NOMO-1 treated with DMSO at 0.1 percent for 48 hours (cell line): Measurements from ENCODE around the gene SYNPR.
A peak's percentile ranks its signal among the peaks of the same experiment; 100 is the strongest.

Experiments used
- DNase-seq: peaks from one replicate; lab custom pipeline; 2025; ENCODE audit not compliant: unreplicated experiment; lab: John Stamatoyannopoulos, UW

SYNPR gene

DNA sequence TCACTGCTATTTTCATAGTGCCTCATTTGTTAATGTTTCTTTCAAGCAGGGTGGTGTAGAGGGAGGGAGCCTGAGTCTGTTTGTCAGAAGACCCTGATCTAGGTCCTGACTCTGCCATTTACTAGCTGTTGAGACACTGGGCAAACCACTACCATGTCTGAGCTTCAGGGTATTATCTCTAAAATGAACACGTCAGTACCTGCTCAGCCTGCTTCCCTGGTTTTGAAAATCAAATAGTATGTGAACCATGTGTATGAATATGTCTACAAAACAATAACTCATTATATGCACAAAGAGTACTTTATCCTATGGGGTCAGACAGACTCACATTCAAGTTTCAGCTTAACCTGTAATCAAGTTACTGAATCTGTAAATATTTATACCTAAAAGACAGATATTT lies 25.1 kb downstream of the SYNPR start:
- no peak for DNase-seq

DNA sequence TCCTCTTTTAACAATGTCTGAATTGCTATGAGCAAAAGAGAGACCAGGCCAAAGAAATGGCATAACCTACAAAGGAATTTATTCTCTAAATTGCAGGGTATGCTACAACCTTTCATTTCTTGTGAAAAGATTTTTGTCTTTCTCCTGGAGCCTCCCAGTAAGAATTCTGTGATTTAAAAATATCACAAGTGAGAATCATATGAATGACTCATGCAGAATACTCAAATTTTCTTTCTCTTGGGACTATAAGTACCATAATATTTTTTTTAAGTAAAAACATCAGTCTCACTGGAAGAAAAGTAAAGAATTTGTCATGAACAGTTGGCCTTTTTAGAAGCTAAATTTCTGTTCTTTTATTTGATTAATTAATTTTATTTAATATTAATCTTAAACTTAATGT lies 26.3 kb downstream of the SYNPR start:
- DNase-seq = no peak

DNA sequence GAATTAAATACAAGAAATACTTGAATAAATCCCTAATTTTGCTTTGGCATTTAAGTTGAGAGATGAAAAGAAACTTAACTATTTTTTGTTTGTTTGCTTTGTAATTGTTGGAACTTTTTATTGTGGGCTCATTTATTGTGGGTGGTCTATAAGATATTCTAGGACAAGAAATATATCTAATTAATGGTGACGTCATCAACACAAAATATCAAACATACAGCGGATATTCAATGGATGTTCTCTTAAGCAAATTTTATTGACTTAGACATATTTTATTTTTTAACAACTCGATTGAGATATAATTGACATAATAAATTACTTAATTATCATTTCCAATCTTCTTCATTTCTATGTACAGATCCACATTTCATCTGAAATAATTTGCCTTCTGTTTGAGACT lies 30.0 kb downstream of the SYNPR start:
- DNase-seq = no peak

DNA sequence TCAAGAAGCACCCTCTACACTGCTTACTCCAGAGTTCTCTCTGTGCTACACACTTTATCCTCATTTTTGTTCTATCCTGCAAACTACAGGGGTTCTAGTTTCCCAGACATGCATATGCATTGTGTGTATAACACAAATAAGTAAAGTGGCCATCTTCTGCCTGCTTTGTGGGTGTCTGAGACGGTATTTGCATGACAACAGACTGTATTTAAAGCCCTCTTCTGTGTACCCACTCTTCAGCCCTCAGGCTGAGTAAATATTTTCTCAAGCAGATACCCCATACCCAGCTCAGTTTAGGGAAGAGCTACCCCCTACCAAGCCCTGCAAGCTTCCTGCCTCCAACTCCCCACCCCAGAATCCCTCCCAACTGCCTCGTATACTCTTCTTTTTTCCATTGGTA lies 31.7 kb downstream of the SYNPR start:
- DNase-seq = no peak

DNA sequence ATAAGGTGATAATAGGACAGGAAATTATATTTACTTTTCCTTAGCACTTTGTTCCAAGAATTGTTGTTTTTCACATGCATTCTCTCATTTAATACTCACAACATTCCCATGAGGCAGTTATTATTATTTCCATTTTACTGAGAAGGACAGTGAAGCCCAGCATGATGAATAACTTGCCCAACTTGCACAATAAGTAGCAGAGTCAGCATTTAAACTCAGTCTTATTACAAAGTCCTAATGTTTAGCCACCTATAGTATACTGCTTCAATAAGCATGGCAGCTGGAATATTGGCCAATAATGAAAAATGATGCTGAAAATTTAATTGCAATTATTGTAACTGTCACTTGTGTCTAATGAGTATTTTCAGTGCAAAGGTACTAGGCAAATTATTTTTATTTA lies 45.7 kb downstream of the SYNPR start:
- no peak for DNase-seq

DNA sequence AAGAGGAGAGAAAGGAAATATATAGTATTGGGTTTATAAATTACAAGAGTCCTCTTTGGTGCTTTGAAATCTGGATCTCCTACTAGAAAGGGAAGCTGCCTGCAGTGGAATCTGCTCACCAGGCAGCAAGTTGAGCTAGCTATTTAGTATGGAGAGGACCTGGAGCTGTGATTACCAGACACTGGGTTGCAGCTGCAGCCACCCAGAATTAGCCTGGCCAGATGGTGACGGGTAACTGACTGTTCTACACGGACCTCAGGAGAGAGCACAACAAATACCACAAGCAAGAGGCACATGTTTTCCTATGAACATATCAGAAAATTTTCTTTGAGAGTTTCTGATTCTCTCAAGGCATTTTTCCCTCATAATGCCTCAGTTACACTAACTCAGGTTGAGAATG lies 46.5 kb downstream of the SYNPR start:
- no peak for DNase-seq

DNA sequence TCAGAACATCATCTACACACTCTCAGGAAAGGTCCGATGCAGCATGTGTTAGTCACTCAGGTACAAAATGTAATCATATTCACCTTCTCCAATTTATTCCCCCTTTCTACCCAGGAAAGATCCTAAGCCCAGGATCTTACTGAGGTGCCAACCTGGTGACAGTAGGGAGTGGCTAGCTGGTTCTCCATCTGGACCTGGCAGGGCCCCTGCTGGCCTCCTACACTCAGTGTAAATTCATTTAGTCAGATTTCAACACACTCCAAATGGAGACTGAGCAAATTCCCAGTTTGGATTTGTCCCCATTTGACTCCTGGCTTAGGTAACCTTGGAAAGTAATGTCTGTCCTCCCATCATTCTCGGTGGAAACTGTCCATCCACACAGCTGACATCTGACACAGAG lies 47.3 kb downstream of the SYNPR start:
- no peak for DNase-seq

DNA sequence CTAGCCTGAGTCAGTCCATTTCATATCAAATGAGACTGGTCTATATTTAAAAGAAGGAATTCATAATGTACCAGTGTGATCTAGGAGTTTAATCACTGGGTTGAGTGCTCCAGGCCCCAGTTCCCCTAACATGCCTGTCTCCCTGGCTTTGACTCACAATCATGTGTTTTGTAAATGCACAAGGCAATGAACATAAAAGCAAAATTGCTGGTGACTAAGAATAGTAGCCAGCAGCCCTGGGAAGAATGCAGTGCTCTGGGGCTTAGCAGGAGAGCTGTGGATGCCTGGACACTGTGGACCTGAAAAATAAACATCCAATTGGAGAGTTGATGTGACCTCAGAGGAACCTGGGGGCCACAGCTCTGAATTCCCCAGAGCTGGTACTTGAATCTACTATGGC lies 50.3 kb downstream of the SYNPR start:
- DNase-seq = no peak

DNA sequence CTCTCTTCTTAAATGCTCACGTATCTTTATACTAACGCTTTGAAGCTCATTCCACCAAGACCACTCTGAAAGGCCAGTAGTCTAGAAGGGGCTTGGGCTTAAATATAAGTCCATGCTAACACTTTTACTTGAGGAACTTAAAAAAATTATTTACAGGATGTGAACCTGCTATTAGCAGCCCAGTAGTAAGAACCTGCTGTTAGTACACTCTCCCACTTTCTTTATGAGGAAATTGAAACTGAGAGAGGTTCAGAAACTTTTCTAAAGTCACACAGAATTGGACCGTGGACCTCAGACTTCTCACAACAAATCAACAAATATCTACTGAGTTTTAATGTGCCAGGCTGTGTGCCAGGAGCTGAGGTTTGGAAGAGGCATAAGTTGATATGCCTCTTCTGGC lies 53.4 kb downstream of the SYNPR start:
- no peak for DNase-seq

DNA sequence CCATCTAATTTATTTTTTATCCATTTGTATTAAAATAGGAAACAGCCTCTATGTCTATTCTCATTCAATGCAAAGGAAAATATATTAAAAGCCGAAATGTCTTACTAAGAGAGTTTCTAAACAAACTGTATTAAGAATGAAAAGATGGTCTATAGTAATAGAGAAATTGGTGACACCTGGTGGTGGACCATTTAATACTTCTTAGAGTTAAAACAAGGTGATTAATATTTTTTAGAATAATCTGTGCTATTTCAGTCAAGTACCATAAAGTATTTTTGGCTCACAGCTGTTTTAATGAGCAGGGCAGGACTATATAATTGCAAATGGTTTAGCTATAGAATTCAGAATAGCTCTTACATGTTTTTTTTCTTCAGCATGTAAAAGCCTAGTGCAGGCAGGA lies 55.7 kb downstream of the SYNPR start:
- no peak for DNase-seq

DNA sequence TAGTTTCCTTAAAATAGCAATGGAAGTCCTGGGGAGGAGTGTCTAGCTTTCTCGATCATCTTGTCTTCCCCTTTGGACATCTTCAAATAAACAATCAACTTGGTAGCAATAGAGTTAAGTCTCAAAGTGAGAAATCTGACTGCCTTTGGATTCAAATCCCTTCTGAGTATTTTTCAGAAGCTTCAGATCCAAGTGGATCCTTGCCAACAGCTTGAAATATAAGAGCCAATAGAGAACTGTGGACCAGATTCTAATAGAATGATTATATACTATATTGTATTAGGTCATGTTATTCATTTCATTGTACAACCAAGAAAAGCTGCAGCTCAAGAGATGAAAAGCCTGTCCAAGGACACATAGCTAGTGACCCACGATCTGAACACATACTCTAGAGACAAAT lies 60.2 kb downstream of the SYNPR start:
- no peak for DNase-seq

DNA sequence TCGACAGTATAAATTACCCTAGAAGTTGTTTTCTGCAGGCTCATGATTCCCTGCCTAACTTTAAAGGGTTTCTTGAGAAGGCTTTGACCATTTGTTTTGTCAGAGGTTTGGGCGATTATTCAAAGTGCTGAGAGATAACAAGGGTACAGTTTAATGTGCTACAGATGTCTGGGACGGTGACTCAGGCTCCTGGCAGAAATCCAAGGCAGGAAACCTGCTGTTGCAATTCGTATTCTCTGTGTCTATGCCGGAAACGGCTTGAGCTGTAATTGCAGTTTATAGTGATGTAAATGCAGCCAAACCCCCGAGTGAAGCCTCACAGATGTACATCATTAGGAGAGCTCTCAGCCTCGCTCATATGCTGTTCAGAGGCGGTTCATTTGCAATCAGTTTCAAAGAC lies 65.6 kb downstream of the SYNPR start:
- peak; percentile 94 for DNase-seq

DNA sequence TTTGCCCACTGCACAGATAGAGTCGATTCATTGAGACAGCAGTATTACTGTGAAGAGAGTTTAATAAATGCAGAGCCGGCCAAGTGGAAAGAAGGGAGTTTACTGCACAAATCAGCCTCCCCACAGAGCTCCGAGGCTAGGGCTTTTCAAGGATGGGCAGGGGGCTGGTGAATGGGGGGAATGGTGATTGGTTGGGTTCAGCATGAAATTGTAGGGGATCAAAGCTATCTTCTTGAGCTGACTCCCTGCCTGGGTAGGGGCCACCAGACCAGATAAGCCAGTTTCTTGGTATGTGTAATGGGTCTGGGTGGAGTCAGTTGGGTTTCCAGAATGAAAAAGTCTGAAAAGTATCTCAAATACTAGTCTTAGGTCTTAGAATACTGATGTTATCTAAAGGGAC lies 66.6 kb downstream of the SYNPR start:
- DNase-seq = no peak

DNA sequence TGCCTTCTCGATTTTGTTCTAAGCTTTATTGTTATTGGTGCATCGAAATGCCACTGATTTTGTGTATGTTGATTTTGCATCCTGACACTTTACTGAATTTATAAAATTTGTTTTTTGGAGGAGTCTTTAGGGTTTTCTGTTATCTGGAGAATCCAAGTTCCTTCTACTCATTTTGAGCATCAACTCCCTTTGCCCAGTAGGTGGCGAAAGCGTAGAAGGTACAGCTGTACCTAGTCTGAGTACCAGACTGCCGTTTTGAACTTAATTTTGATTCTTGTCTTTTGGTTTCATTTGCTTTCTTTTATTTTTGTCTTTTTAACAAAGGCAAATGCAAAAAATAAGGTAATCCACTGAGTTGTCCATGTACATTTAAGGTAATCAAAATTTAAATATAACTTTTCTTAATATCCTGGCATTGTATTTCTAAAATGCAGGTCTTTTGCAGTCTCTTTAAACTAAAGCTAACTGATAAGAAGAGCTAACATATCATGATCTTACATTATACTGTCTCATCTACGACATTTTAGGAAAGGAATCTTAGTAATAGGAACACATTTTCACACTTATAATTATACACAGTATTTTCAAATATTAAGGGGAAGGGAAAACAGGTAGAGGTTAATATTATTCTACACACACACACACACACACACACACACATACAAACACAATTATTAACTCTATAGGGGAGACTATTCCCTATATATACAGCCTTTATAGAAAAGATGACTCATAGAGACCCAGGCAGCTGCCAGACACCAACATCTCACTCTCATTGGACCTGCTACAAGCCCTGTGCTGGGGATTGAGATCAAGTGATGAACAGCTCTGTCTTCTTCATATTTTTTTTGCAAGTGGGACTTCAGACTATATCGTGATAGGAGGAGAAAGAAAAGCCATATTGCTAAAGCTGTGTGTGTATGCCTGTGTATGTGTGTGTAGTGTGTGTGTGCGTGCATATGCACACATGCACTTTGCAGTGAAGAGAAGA lies 71.8 kb downstream of the SYNPR start:
- DNase-seq = peak; percentile 51

DNA sequence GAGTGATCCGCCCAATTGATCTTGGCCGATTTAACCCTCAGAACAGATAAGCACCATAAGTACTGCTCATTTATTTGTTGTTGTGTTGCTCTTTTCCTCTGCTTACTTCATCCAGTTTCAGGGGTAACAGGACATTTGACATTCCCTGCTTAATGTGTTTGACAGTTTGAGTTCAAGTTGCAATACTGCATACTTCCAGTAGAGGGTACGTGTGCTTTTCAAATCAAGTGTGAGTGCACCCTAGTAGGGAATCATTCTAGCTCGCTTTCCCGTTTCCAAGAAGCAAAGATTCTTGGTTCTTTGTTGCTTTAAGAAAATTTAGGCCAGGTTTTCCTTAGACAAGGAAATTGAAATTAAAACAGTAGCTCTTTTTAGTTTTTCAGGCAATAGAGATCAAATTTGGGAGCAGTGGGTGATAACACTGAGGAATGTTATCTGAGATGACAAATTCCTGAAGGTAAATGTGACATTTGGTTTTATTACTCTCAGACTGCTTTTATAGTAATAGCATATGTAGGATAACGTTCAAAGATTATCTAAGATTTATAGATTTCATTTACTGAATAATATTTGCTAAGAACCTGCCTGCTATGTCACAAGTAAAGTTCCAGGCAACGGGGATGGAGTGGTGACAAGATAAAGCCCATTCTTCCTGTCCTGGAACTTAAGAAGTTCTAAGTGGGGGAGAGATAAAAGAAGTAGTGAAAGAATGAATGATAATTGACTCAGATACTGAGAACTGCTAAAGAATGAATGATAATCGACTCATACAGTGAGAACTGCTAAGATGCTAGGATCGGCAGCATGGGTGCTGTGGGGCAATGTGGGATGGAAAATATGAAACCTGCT lies 73.3 kb downstream of the SYNPR start:
- peak; percentile 39 for DNase-seq

DNA sequence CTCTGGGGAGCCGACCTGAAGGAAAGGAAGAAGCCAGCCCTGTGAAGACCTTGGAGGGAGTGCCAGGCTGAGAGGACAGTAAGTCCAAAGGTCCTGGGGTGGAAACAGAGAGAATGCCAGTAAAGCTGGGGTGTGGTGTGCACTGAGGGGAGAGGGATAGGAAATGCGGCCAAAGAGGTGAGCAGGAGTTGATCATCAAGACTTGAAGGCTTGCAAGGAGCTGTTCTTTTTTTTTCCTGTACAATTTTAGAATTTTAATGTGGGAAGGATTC lies 73.8 kb downstream of the SYNPR start:
- no peak for DNase-seq

DNA sequence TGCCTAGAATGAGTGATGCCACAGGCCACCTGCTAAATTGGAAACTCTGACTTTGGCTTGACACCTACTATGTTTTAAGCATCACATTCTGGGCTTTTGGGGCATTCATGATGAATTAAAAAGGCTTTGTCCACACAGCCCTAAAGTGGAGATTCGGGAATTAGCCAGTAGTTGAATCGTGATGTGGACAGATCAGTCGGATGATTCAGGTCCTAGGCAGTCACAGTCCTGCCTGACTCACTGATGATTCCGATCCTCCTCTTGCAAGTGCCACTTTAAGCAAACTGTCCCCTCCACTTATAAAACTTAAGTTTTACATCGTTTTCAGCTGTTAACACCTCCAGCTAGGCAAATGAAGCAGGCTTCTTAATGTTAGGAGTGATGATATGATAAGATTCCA lies 75.3 kb downstream of the SYNPR start:
- no peak for DNase-seq

DNA sequence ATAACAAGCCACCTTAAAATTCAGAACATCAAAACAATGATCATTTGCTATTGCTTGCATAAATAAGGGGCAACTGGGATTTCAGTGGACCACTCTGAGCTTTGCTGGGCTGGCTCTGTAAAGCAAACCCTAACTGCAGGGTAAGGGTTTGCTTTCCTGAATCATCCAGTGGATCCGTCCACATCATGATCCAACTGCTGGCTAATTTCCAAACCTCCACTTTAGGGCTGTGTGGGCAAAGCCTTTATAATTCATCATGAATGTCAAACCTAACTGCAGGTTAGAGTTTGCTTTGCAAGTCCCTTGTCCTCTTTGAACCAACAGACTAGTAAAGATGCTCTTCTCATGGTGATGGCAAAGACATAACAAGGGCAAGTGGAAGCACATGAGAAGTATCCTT lies 76.1 kb downstream of the SYNPR start:
- no peak for DNase-seq

DNA sequence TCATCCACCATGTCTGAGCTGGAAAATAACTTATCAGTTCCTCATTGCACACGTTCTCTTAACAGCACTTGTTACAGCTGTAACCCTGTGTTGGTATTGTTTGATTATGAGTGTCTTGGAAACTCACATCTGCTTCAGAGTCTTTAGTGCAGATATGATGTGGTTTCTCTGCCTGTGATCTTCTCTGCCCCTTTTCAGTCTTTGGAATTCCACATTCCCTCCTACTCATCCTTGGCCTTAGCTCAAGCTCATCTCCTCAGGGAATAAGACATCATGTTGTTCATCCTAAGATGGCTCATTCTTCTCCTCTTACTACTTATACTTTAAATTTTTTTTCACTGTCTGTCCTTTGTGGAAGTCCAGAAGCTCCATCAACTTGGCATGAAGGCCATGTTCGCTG lies 77.7 kb downstream of the SYNPR start:
- no peak for DNase-seq

DNA sequence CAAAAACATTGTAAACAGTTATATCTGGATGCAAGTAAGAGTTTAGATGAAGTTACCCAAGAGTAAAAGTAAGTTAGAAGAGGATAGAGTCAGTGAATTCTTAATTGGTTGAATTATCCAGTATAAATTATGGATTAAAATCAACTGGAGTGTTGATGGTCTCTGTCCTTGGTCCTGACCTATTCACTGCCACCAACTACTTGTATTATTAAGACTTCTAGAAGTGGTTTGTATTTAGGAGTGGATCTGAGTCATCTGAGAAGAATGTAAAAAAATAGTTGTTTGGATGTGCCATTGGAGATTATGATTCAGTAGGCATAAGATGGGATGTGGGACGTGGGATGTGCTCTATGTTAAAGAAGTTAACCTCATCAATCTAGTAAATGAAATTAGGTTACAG lies 86.4 kb downstream of the SYNPR start:
- DNase-seq = no peak

DNA sequence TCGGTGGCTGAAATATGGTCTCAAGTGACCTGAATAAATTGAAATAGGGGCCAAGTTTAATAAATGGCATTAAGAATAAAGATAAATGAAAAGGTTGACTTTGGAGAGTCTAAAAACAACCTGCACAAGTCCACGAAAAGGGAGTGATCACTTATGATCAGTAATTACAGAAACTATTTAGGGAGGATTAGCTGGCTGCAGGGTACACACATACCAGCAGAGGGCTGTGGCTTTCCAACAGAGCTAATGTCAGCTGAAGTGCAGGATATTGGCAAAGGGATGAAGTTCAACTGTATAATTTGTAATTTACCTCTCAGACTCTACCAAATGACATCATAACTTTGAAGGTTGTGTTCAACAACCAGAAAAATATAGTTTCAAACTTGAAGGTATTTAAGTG lies 86.8 kb downstream of the SYNPR start:
- no peak for DNase-seq

DNA sequence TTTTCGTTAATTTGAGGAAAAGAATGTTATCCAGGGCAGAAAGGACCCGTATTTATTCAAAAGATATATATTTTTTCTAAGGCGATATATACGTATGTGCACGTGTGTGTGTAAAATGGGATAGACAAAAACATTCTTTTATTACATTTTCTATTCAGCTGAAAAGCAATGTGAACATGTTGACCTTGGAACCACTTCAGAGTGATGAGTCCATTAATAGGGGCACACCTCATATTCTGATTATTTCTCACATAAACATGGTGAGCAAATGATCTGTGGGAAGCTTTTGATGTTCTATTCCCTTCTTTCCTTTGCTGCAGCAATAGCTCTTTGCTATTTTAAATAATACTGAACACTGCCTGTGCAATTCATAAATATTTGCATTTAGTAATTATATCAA lies 87.6 kb downstream of the SYNPR start:
- DNase-seq = no peak
